ENCODE data around the gene GCLM.
A peak's percentile ranks its signal among the peaks of the same experiment; 100 is the strongest.
"Not testable (repeated sequence)": the region's sequence is repeated elsewhere in the genome, so short reads cannot be mapped to it uniquely, and the experiment has no call there.

GCLM gene

GRCh38 chr1:93882269-93882668 is 27.0 kb downstream of the GCLM start:
- DNase-seq = no peak

- no peak for DNase-seq
Observed at GRCh38 chr1:93880731-93881130, 28.5 kb downstream of the GCLM start.

GRCh38 chr1:93878889-93879586 is 30.2 kb downstream of the GCLM start, which contains the start of gene DNTTIP2:
Gene DNTTIP2 (minus strand): TSS chr1:93879206. CDS start chr1:93879148, 58 bp downstream.
- peak; percentile 89 for DNase-seq

- DNase-seq = no peak
Observed at GRCh38 chr1:93878501-93878888, 30.7 kb downstream of the GCLM start.

- no peak for DNase-seq
Observed at GRCh38 chr1:93877529-93877928, 31.7 kb downstream of the GCLM start.

GRCh38 chr1:93876244-93876643 is 33.0 kb downstream of the GCLM start:
- DNase-seq = no peak

- DNase-seq = no peak
Observed at GRCh38 chr1:93874025-93874651, 35.1 kb downstream of the GCLM start.

GRCh38 chr1:93871366-93871765 is 37.9 kb downstream of the GCLM start:
- no peak for DNase-seq

- DNase-seq = no peak
Observed at GRCh38 chr1:93869653-93870052, 39.6 kb downstream of the GCLM start.

GRCh38 chr1:93868492-93868891 is 40.7 kb downstream of the GCLM start:
- not testable (repeated sequence) for DNase-seq

GRCh38 chr1:93865253-93865652 is 44.0 kb downstream of the GCLM start:
- DNase-seq = peak; percentile 71

- DNase-seq = no peak
Observed at GRCh38 chr1:93864175-93864574, 45.1 kb downstream of the GCLM start.

GRCh38 chr1:93857653-93858052 is 51.6 kb downstream of the GCLM start:
- DNase-seq = not testable (repeated sequence)

- not testable (repeated sequence) for DNase-seq
Observed at GRCh38 chr1:93855983-93856382, 53.2 kb downstream of the GCLM start.

GRCh38 chr1:93853940-93854339 is 55.3 kb downstream of the GCLM start:
- no peak for DNase-seq

GRCh38 chr1:93851878-93852277 is 57.4 kb downstream of the GCLM start:
- no peak for DNase-seq

- no peak for DNase-seq
Observed at GRCh38 chr1:93851327-93851712, 57.9 kb downstream of the GCLM start.

GRCh38 chr1:93850687-93851326 is 58.4 kb downstream of the GCLM start:
- DNase-seq = not testable (repeated sequence)

GRCh38 chr1:93848350-93848883 is 60.8 kb downstream of the GCLM start:
- DNase-seq = no peak

- peak; percentile 79 for DNase-seq
Observed at GRCh38 chr1:93847811-93848288, 61.4 kb downstream of the GCLM start.

- DNase-seq = peak; percentile 88
Observed at GRCh38 chr1:93846992-93847810, 62.0 kb downstream of the GCLM start.

GRCh38 chr1:93846206-93846991 is 62.8 kb downstream of the GCLM start:
- DNase-seq = peak; percentile 78
